Osteoblast (primary cell): Measurements from ENCODE around the gene PEF1. TPM values are rescaled to one million over a fixed set of nuclear protein-coding genes. Genes with fewer than 3 reads are reported as not detected.

Experiments
- DNase-seq: peaks from one replicate; pipeline ENCODE4 v3.0.0; 2011; ENCODE audit warnings: low spot score, mixed read lengths; ENCODE audit not compliant: insufficient read length; ENCODE audit errors: missing footprints
- H2AFZ ChIP-seq: 2 replicates; pipeline ENCODE4 v1.6.0; 2011; ENCODE audit warnings: mild to moderate bottlenecking, low read length
- H3K27ac ChIP-seq: 2 replicates; pipeline ENCODE4 v1.5.1; 2011; ENCODE audit warnings: mild to moderate bottlenecking, low read depth, low read length, moderate library complexity
- H3K27me3 ChIP-seq: 2 replicates; pipeline ENCODE4 v1.6.0; 2012; ENCODE audit warnings: mild to moderate bottlenecking, control low read depth, inconsistent platforms, low read length, moderate library complexity; ENCODE audit not compliant: insufficient read depth
- H3K36me3 ChIP-seq: 2 replicates; pipeline ENCODE4 v1.5.1; 2011; ENCODE audit warnings: mild to moderate bottlenecking, low read length, control low read depth, moderate library complexity; ENCODE audit not compliant: insufficient read depth
- H3K4me1 ChIP-seq: 2 replicates; pipeline ENCODE4 v1.5.1; 2011; ENCODE audit warnings: mild to moderate bottlenecking, low read length, control low read depth, moderate library complexity; ENCODE audit not compliant: insufficient read depth
- H3K4me2 ChIP-seq: 2 replicates; pipeline ENCODE4 v1.6.0; 2011; ENCODE audit warnings: mild to moderate bottlenecking, low read length; ENCODE audit not compliant: insufficient read depth
- H3K4me3 ChIP-seq: fragments of 200-600 bp; sonication (generic); 3 replicates; pipeline ENCODE4 v1.5.1; 2012; ENCODE audit warnings: mild to moderate bottlenecking, low read length, inconsistent platforms; ENCODE audit not compliant: insufficient read depth
- H3K79me2 ChIP-seq: 2 replicates; pipeline ENCODE4 v1.6.0; 2012; ENCODE audit warnings: mild to moderate bottlenecking, low read length, control low read depth, inconsistent platforms; ENCODE audit not compliant: insufficient read depth
- H3K9me3 ChIP-seq: 2 replicates; pipeline ENCODE4 v1.5.1; 2011; ENCODE audit warnings: low read depth, low read length, control low read depth
- H4K20me1 ChIP-seq: 2 replicates; pipeline ENCODE4 v1.6.0; 2012; ENCODE audit warnings: mild to moderate bottlenecking, low read length, control low read depth; ENCODE audit not compliant: insufficient read depth
- CTCF ChIP-seq: IDR thresholded peaks from 2 replicates; pipeline ENCODE4 v1.5.1; 2011; ENCODE audit warnings: mild to moderate bottlenecking, low read depth, low read length, moderate library complexity; ENCODE audit errors: extremely low read depth
- total RNA-seq: library from RNA; depleted of rRNA; stranded (reverse); fragments of >200 nt; gene quantifications from 2 replicates; pipeline ENCODE4 v1.2.3, GENCODE V29; 2012

The PEF1 gene
- total RNA-seq, 1 donor = 86.5 TPM

GRCh38 chr1:31602081-31602480, 42.6 kb downstream of the PEF1 start:
- DNase-seq = no peak
- Histone ChIP-seq H3K9me3 (no peaks in the 10 kb centered on the region), H3K27ac (no peak overlapping the region), H3K36me3 (no peaks in the 10 kb centered on the region), H3K27me3 (no peaks in the 10 kb centered on the region), H3K4me2 (no peak overlapping the region), H3K79me2 (no peaks in the 10 kb centered on the region), H3K4me3 (no peak overlapping the region), H2AFZ (no peak overlapping the region), H3K4me1 (peaks cover 14% of the 10 kb centered on the region), H4K20me1 (no peaks in the 10 kb centered on the region)
- TF ChIP-seq CTCF = no peak

- Histone ChIP-seq H3K27ac (no peak overlapping the region), H3K4me3 (no peak overlapping the region), H3K9me3 (no peaks in the 10 kb centered on the region), H4K20me1 (no peaks in the 10 kb centered on the region), H2AFZ (no peak overlapping the region), H3K27me3 (no peaks in the 10 kb centered on the region), H3K4me1 (peaks cover 6% of the 10 kb centered on the region), H3K4me2 (no peak overlapping the region), H3K79me2 (no peaks in the 10 kb centered on the region), H3K36me3 (no peaks in the 10 kb centered on the region)
- no peak for TF ChIP-seq CTCF
- DNase-seq = no peak
Measured at GRCh38 chr1:31600641-31601040, 44.0 kb downstream of the PEF1 start.

GRCh38 chr1:31598980-31599379, 45.7 kb downstream of the PEF1 start:
- H4K20me1 ChIP-seq = no peaks in the 10 kb centered on the region
- no peak overlapping the region for H3K4me2 ChIP-seq
- DNase-seq = no peak
- H3K9me3 ChIP-seq = no peaks in the 10 kb centered on the region
- H2AFZ ChIP-seq = no peak overlapping the region
- H3K4me1 ChIP-seq = no peaks in the 10 kb centered on the region
- H3K79me2 ChIP-seq = no peaks in the 10 kb centered on the region
- no peaks in the 10 kb centered on the region for H3K27me3 ChIP-seq
- no peak overlapping the region for H3K4me3 ChIP-seq
- no peaks in the 10 kb centered on the region for H3K36me3 ChIP-seq
- TF ChIP-seq CTCF = no peak
- H3K27ac ChIP-seq = no peak overlapping the region

DNA sequence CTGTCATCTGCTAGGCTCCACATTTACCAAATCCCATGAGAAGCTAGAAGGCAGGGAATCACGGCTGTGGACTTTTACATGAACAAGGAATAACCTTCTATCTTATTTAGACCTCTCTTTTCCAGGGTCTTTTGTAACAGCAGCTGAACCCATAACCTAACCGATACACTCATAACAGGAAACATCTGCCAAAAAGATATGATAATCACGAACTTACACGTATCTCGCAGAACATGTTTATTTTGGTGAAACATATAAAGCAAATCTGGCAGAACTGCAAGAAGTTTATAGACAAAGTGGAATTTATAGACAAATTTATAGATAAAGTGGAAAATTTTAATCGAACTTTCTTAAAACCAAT, 48.0 kb downstream of the PEF1 start:
- DNase-seq = no peak
- Histone ChIP-seq H3K27ac (no peak overlapping the region), H3K79me2 (no peaks in the 10 kb centered on the region), H3K4me1 (no peaks in the 10 kb centered on the region), H3K9me3 (no peaks in the 10 kb centered on the region), H3K4me2 (no peak overlapping the region), H3K36me3 (no peaks in the 10 kb centered on the region), H3K27me3 (no peaks in the 10 kb centered on the region), H4K20me1 (no peaks in the 10 kb centered on the region), H2AFZ (no peak overlapping the region), H3K4me3 (no peak overlapping the region)
- TF ChIP-seq CTCF = no peak
